GM12864 (cell line): Measurements from ENCODE around the gene CAV1.
A peak's percentile ranks its signal among the peaks of the same experiment; 100 is the strongest.

ENCODE experiments used
- DNase-seq: peaks from one replicate; pipeline ENCODE4 v3.0.0-alpha.2; 2011; ENCODE audit warnings: low read depth
- H3K4me3 ChIP-seq: 2 replicates; pipeline ENCODE4 v1.5.1; 2011; ENCODE audit warnings: mild to moderate bottlenecking, low read depth, low read length, control low read depth
- CTCF ChIP-seq: IDR thresholded peaks from 2 replicates; pipeline ENCODE4 v1.5.1; 2011; ENCODE audit warnings: low read depth, mild to moderate bottlenecking, moderate library complexity, low read length, control low read depth, inconsistent platforms; ENCODE audit errors: missing control alignments

The CAV1 gene

GRCh38 chr7:116593359-116594075 is 68.7 kb downstream of the CAV1 start:
- DNase-seq: no peak
- H3K4me3 ChIP-seq: no peak overlapping the region
- no peak for TF ChIP-seq CTCF

DNA sequence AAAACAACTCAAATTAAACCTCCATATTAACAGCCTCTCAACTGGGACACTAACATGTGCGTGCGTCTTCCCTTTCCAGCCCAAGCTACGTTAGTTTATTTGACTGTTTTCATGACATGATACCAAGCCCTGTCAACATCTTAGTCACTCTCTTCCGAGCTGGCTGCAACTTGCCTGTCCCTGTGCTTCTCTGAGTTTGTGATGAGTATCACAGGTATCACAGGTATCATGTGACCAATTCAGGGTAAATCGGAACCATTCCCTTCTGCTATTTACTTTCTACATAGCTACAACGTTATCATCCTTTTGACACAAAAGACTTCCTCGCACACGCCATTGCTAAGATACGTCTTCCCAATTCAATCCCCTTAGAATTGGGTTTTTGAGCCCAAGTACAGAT is 70.2 kb downstream of the CAV1 start:
- no peak for DNase-seq
- no peak for TF ChIP-seq CTCF
- no peak overlapping the region for H3K4me3 ChIP-seq

GRCh38 chr7:116597384-116597783 is 72.5 kb downstream of the CAV1 start:
- DNase-seq: no peak
- H3K4me3 ChIP-seq: no peak overlapping the region
- TF ChIP-seq CTCF: no peak

GRCh38 chr7:116598278-116598677 is 73.4 kb downstream of the CAV1 start:
- TF ChIP-seq CTCF: peak; percentile 56
- no peak overlapping the region for H3K4me3 ChIP-seq
- no peak for DNase-seq

- no peak for DNase-seq
- no peak for TF ChIP-seq CTCF
- no peak overlapping the region for H3K4me3 ChIP-seq
These were observed 74.0 kb downstream of the CAV1 start for GRCh38 chr7:116598861-116599260.

DNA sequence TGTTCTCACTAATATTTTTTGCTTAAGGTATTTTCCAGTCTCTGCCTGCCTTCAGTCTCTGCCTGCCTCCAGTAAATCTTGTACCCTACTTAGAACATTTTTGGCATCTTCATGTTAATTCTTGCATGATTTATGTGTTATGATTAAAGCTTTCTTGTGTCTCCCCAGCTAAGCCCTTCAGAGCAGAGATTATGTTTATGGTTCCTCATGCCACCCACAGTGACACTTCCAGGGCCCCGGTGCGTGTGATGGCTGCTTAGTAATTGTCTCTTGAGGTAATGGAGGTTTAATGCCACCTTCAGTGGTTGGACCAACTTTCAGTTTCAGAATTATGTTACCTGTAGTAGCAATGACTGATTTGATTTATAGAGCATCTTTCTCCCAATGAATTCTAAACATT is 76.6 kb downstream of the CAV1 start:
- no peak for TF ChIP-seq CTCF
- H3K4me3 ChIP-seq: no peak overlapping the region
- DNase-seq: no peak

- no peak overlapping the region for H3K4me3 ChIP-seq
- no peak for DNase-seq
- no peak for TF ChIP-seq CTCF
These were observed 82.5 kb downstream of the CAV1 start for GRCh38 chr7:116607299-116607698.
